ENCODE results near the gene MEAK7. TPM values are rescaled to one million over a fixed set of nuclear protein-coding genes. Genes with fewer than 3 reads are reported as not detected.

MEAK7 gene
- total and polyA plus RNA-seq, 2 of the 8 experiments (the other 6 are each of a cell fraction or from before 2014, with no cell fraction given) = 9.6 to 19.6 TPM

GRCh38 chr16:84540194-84540593, 35.7 kb upstream of the MEAK7 start (continued):
- TF ChIP-seq HDAC6 (IDR thresholded peaks at IDR 0.05; ENCODE audit: low read depth, low read length) = no peak
- no peak for TF ChIP-seq CHD1 (IDR thresholded peaks at IDR 0.05; ENCODE audit: low read depth, low read length)
- TF ChIP-seq USF2 (IDR thresholded peaks at IDR 0.05; ENCODE audit: low read length) = no peak
